C4-2B (cell line): Measurements from ENCODE around the gene ARHGEF33.

Experiments
- ZFX ChIP-seq: fragments of 450-650 bp; IDR thresholded peaks from 2 replicates; pipeline ENCODE4 v1.6.1; 2017
- TF ChIP-seq, protein P1 (sequence below): fragments of 450-650 bp; conservative IDR thresholded peaks from 2 replicates; pipeline ENCODE4 v1.5.1; 2017; ENCODE audit warnings: mild to moderate bottlenecking

DNA sequence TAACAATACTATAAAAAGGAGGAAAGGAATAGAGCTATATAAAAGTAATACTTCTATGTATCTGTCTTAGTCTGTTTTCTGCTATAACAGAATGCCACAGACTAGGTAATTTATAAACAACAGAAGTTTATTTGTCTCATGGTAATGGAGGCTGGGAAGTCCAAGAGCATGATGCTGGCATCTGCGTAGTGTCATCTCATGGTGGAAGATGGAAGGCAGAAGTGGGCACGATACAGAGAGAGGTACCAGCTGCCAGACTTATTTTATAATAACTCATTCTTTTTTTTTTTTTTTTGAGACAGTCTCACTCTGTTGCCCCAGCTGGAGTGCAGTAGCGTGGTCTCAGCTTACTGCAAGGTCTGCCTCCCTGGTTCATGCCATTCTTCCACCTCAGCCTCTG is 18.2 kb upstream of the ARHGEF33 start:
- TF ChIP-seq, protein P1, sequence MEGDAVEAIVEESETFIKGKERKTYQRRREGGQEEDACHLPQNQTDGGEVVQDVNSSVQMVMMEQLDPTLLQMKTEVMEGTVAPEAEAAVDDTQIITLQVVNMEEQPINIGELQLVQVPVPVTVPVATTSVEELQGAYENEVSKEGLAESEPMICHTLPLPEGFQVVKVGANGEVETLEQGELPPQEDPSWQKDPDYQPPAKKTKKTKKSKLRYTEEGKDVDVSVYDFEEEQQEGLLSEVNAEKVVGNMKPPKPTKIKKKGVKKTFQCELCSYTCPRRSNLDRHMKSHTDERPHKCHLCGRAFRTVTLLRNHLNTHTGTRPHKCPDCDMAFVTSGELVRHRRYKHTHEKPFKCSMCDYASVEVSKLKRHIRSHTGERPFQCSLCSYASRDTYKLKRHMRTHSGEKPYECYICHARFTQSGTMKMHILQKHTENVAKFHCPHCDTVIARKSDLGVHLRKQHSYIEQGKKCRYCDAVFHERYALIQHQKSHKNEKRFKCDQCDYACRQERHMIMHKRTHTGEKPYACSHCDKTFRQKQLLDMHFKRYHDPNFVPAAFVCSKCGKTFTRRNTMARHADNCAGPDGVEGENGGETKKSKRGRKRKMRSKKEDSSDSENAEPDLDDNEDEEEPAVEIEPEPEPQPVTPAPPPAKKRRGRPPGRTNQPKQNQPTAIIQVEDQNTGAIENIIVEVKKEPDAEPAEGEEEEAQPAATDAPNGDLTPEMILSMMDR: no peak
- no peak for TF ChIP-seq ZFX
